GM12878 (cell line): ENCODE data around the gene RAB36. TPM values are rescaled to one million over a fixed set of nuclear protein-coding genes. Genes with fewer than 3 reads are reported as not detected.

Experiments
- ATAC-seq: fragments of 200-7000 bp; cut with Tn5 transposase; 3 replicates; pipeline ENCODE4 v1.9.1; 2020; ENCODE audit warnings: mild to moderate bottlenecking, moderate library complexity
- BruUV-seq: library from RNA; stranded (reverse); fragments of 400-500 nt; replicated peaks from 2 replicates; lab custom pipeline; 2021; lab: Mats Ljungman, UMichigan
- CTCF ChIA-PET: fragments of 300-600 bp; sonication (Branson Sonifier 250); formaldehyde crosslinking; extraction: SDS; loops from one replicate; lab custom pipeline; 2021; ENCODE audit warnings: inconsistent platforms; lab: Yijun Ruan, JAX
- POLR2A ChIA-PET: fragments of 350-600 bp; formaldehyde crosslinking; extraction: SDS; loops from one replicate; lab custom pipeline; 2021; ENCODE audit warnings: inconsistent platforms; lab: Charles Lee
- RAD21 ChIA-PET: fragments of 300-600 bp; sonication (Branson Sonifier 250); formaldehyde crosslinking; loops from one replicate; lab custom pipeline; 2023; ENCODE audit warnings: antibody characterized with exemption; ENCODE audit not compliant: unreplicated experiment; lab: Charles Lee
- SMC1A ChIA-PET: fragments of 300-600 bp; sonication (Branson Sonifier 250); formaldehyde crosslinking; loops from one replicate; lab custom pipeline; 2023; ENCODE audit not compliant: unreplicated experiment, uncharacterized antibody; lab: Charles Lee
- DNase-seq: peaks from one replicate; pipeline ENCODE4 v3.0.0-alpha.2; 2011; ENCODE audit warnings: low read depth, low spot score
- FAIRE-seq: peaks from 3 replicates; lab custom pipeline; 2011; peaks lifted over from hg19 to GRCh38; lab: Jason Lieb, UNC
- H2AFZ ChIP-seq: 2 replicates; pipeline ENCODE4 v1.6.0; 2011; ENCODE audit warnings: low read depth, low read length, control low read depth; ENCODE audit not compliant: control insufficient read depth
- H3K27ac ChIP-seq: 2 replicates; pipeline ENCODE4 v1.5.1; 2011; ENCODE audit warnings: control low read depth; ENCODE audit not compliant: control insufficient read depth, insufficient read depth
- H3K27me3 ChIP-seq, 2 experiments: replicated peaks in 1 of 2; 2 replicates each; pipeline versions ENCODE4 v1.6.0 to v1.6.1; 2011; ENCODE audit warnings: low read length in 1 of 2; ENCODE audit not compliant: control insufficient read depth in 2 of 2, insufficient read depth in 2 of 2
- H3K36me3 ChIP-seq, 2 experiments: 2 replicates each; pipeline ENCODE4 v1.5.1; 2011; ENCODE audit warnings: low read length in 1 of 2; ENCODE audit not compliant: control insufficient read depth in 2 of 2, insufficient read depth in 2 of 2
- H3K4me1 ChIP-seq: 2 replicates; pipeline ENCODE4 v1.6.1; 2011; ENCODE audit warnings: mild to moderate bottlenecking, low read length, moderate library complexity, mixed read lengths; ENCODE audit not compliant: control insufficient read depth, insufficient read depth
- H3K4me2 ChIP-seq: 2 replicates; pipeline ENCODE4 v1.6.0; 2011; ENCODE audit warnings: control low read depth; ENCODE audit not compliant: control insufficient read depth, insufficient read depth
- H3K4me3 ChIP-seq: fragments of 200-600 bp; sonication (generic); 2 replicates; pipeline ENCODE4 v1.5.1; 2016
- H3K79me2 ChIP-seq: 2 replicates; pipeline ENCODE4 v1.6.0; 2011; ENCODE audit warnings: low read length; ENCODE audit not compliant: control insufficient read depth, insufficient read depth
- H3K9ac ChIP-seq: 2 replicates; pipeline ENCODE4 v1.8.0; 2011; ENCODE audit warnings: low read length, control low read depth, mixed read lengths; ENCODE audit not compliant: control insufficient read depth, insufficient read depth
- H3K9me3 ChIP-seq: replicated peaks from 3 replicates; pipeline ENCODE4 v1.5.1; 2011; ENCODE audit warnings: mild to moderate bottlenecking, low read length; ENCODE audit not compliant: control insufficient read depth, insufficient read depth
- H4K20me1 ChIP-seq: 2 replicates; pipeline ENCODE4 v1.6.0; 2011; ENCODE audit not compliant: control insufficient read depth, insufficient read depth
- ATF3 ChIP-seq: IDR thresholded peaks from 2 replicates; pipeline ENCODE4 v1.6.1; 2011; ENCODE audit warnings: low read depth, mild to moderate bottlenecking, low read length, moderate library complexity, borderline replicate concordance; ENCODE audit errors: extremely low read depth
- BMI1 ChIP-seq: fragments of 450-650 bp; IDR thresholded peaks from 2 replicates; pipeline ENCODE4 v1.6.1; 2016; ENCODE audit warnings: mild to moderate bottlenecking, moderate library complexity, borderline replicate concordance
- CBFB ChIP-seq: IDR thresholded peaks from 2 replicates; pipeline ENCODE4 v1.6.1; 2016; ENCODE audit warnings: antibody characterized with exemption, low read depth
- CEBPZ ChIP-seq: fragments of 150-350 bp; IDR thresholded peaks from 2 replicates; pipeline ENCODE4 v1.6.1; 2016; ENCODE audit warnings: low read depth, low read length
- CHD2 ChIP-seq: IDR thresholded peaks from 2 replicates; pipeline ENCODE4 v1.6.1; 2011; ENCODE audit warnings: low read depth, low read length, improper control_type of control experiment, borderline replicate concordance
- CREM ChIP-seq: IDR thresholded peaks from 2 replicates; pipeline ENCODE4 v1.6.1; 2014; ENCODE audit warnings: antibody characterized with exemption, low read depth
- E2F4 ChIP-seq: IDR thresholded peaks from 2 replicates; pipeline ENCODE4 v1.6.1; 2012; ENCODE audit warnings: low read depth, low read length, improper control_type of control experiment
- EED ChIP-seq: sonication (generic); IDR thresholded peaks from 2 replicates; pipeline ENCODE4 v1.6.1; 2016; ENCODE audit warnings: antibody characterized with exemption, low read depth
- FOS ChIP-seq: IDR thresholded peaks from 3 replicates; pipeline ENCODE4 v1.6.1; 2011; ENCODE audit warnings: borderline replicate concordance; ENCODE audit not compliant: insufficient read length; ENCODE audit errors: extremely low read depth
- IRF3 ChIP-seq: fragments of 450-650 bp; IDR thresholded peaks from 2 replicates; pipeline ENCODE4 v1.6.1; 2014; ENCODE audit warnings: mild to moderate bottlenecking
- MXI1 ChIP-seq: fragments of 150-350 bp; IDR thresholded peaks from 2 replicates; pipeline ENCODE4 v1.6.1; 2011; ENCODE audit warnings: low read depth, mild to moderate bottlenecking, inconsistent platforms, low read length, improper control_type of control experiment
- NKRF ChIP-seq: fragments of 450-650 bp; conservative IDR thresholded peaks from 2 replicates; pipeline ENCODE4 v1.6.1; 2017; ENCODE audit warnings: mild to moderate bottlenecking, moderate library complexity
- RCOR1 ChIP-seq: conservative IDR thresholded peaks from 2 replicates; pipeline ENCODE4 v1.6.1; 2012; ENCODE audit warnings: low read depth, low read length, improper control_type of control experiment
- SMAD1 ChIP-seq: fragments of 450-650 bp; IDR thresholded peaks from 2 replicates; pipeline ENCODE4 v1.6.1; 2018; ENCODE audit warnings: mild to moderate bottlenecking, low read depth; ENCODE audit not compliant: partially characterized antibody
- SMARCA5 ChIP-seq: fragments of 450-650 bp; IDR thresholded peaks from 2 replicates; pipeline ENCODE4 v1.6.1; 2017; ENCODE audit warnings: mild to moderate bottlenecking
- SREBF1 ChIP-seq: IDR thresholded peaks from 2 replicates; pipeline ENCODE4 v1.6.1; 2012; ENCODE audit warnings: mild to moderate bottlenecking, low read length
- SUPT20H ChIP-seq: IDR thresholded peaks from 2 replicates; pipeline ENCODE4 v1.6.1; 2011; ENCODE audit warnings: low read depth, mild to moderate bottlenecking, low read length, moderate library complexity, borderline replicate concordance; ENCODE audit not compliant: control insufficient read depth
- WGBS: methylation state at CpG from one replicate; pipeline ENCODE4 v1.1.6; 2016; ENCODE audit warnings: low lambda C conversion rate; ENCODE audit not compliant: insufficient replicate concordance, insufficient coverage; ENCODE audit errors: missing lambda C conversion rate; 5-methylcytosine and 5-hydroxymethylcytosine counted together
- in situ Hi-C: fragments of 300-500 bp; cut with MboI; formaldehyde crosslinking; loops from 9 replicates; pipeline ENCODE4 v1.14.3; 2018; ENCODE audit warnings: mixed read lengths
- intact Hi-C: fragments of 100-400 bp; cut with micrococcal nuclease; formaldehyde crosslinking; loops from one replicate; pipeline ENCODE4 v1.14.2; 2022; ENCODE audit not compliant: unreplicated experiment
- polyA plus RNA-seq, 11 experiments: library from polyadenylated mRNA; depleted of rRNA in 4 of 11; unstranded in 6 of 11; stranded (reverse) in 5 of 11; fragments of >200 nt; fragmentation: Nextera tagmentation in 4 of 11; fragmentation: Illumina TruSeq in 1 of 11; extraction: Ambion mirVana in 4 of 11; extraction: Trizol in 1 of 11; gene quantifications; 1 replicate in 1 of 11; 2 replicates in 10 of 11; pipeline versions ENCODE4 v1.2.1 to v1.2.3, GENCODE V29; 2011 to 2016; ENCODE audit warnings: inconsistent platforms in 2 of 11, missing spikeins in 2 of 11, low read depth in 1 of 11
- total RNA-seq, 4 experiments: library from RNA; depleted of rRNA in 3 of 4; stranded (reverse); fragments of >200 nt in 3 of 4; fragmentation: Illumina TruSeq in 1 of 4; extraction: Trizol in 1 of 4; gene quantifications; 2 replicates each; pipeline versions ENCODE4 v1.2.1 to v1.2.3, GENCODE V29; 2013 to 2021

The RAB36 gene
- total and polyA plus RNA-seq, 10 of the 15 experiments (the other 5 are each of a cell fraction or from before 2014, with no cell fraction given), result 0.31 to 2.7 (median 1.1) TPM

- H2AFZ ChIP-seq, result no peak overlapping the region
- BruUV-seq, result no TSS peak
- peaks cover 3% of the 10 kb centered on the region; the same call in 1 of the 2 replicates for H3K4me1 ChIP-seq
- H3K9ac ChIP-seq, result no peak overlapping the region
- ChIA-PET CTCF (interaction anchor here (0.7 to 11.1 kb wide), 4 partner anchors 9 to 543 kb away, joined by 3 to 539 read pairs (median 3); no protein-coding TSS in a partner anchor), POLR2A (no interaction called here), RAD21 (interaction anchor here (0.5 to 13.5 kb wide), 4 partner anchors 151 to 240 kb away, joined by 3 to 281 read pairs (median 44); no protein-coding TSS in a partner anchor), SMC1A (interaction anchor here (3.0 to 8.6 kb wide), 2 partner anchors 9 to 173 kb away, joined by 9 to 277 read pairs; no protein-coding TSS in a partner anchor)
- no peak for DNase-seq
- H3K27ac ChIP-seq, result no peak overlapping the region
- no peak for FAIRE-seq
- ATAC-seq, result no peak
- H3K4me2 ChIP-seq, result no peak overlapping the region
- H4K20me1 ChIP-seq, result no peaks in the 10 kb centered on the region
- intact Hi-C loops, result no loop called here
- in situ Hi-C loops, result loop anchor here (10.0 kb wide), 1 partner anchor 776 kb away; no protein-coding TSS in a partner anchor
- WGBS, result 50% methylated on average over 3 of the region's 3 CpGs
- no peaks in the 10 kb centered on the region for H3K79me2 ChIP-seq
- H3K4me3 ChIP-seq, result no peak overlapping the region
- no peaks in the 10 kb centered on the region for H3K36me3 ChIP-seq
- no peaks in the 10 kb centered on the region for H3K27me3 ChIP-seq
- no peaks in the 10 kb centered on the region for H3K9me3 ChIP-seq
- TF ChIP-seq NKRF, result no peak
- no peak for TF ChIP-seq SUPT20H
- TF ChIP-seq FOS, result no peak
- no peak for TF ChIP-seq SMARCA5
- no peak for TF ChIP-seq ATF3
- TF ChIP-seq EED, result no peak
- TF ChIP-seq CBFB, result no peak
- TF ChIP-seq MXI1, result no peak
- no peak for TF ChIP-seq SREBF1
- no peak for TF ChIP-seq RCOR1
- no peak for TF ChIP-seq SMAD1
- TF ChIP-seq E2F4, result no peak
- TF ChIP-seq BMI1, result no peak
- no peak for TF ChIP-seq CEBPZ
- no peak for TF ChIP-seq IRF3
- TF ChIP-seq CREM, result no peak
- TF ChIP-seq CHD2, result no peak
- TF ChIP-seq, all 136 proteins: peak for 0
These were observed 14.6 kb upstream of the RAB36 start for GRCh38 chr22:23130697-23131096.
